VCaP (cell line): ENCODE data around the gene TAOK3.
"Not testable (repeated sequence)": the region's sequence is repeated elsewhere in the genome, so short reads cannot be mapped to it uniquely, and the experiment has no call there.

ENCODE experiments used
- H3K27ac ChIP-seq: fragments of 450-650 bp; 2 replicates; pipeline ENCODE4 v1.5.1; 2017
- CTCF ChIP-seq: fragments of 450-650 bp; conservative IDR thresholded peaks from 2 replicates; pipeline ENCODE4 v1.5.1; 2017; ENCODE audit warnings: mild to moderate bottlenecking, moderate library complexity

Gene TAOK3

GRCh38 chr12:118145113-118145797 lies 227.5 kb downstream of the TAOK3 start:
- H3K27ac ChIP-seq: no peak overlapping the region
- no peak for TF ChIP-seq CTCF

GRCh38 chr12:118144499-118144898 lies 228.2 kb downstream of the TAOK3 start:
- no peak for TF ChIP-seq CTCF
- H3K27ac ChIP-seq: no peak overlapping the region

- no peak for TF ChIP-seq CTCF
- H3K27ac ChIP-seq: no peak overlapping the region
These were observed 231.9 kb downstream of the TAOK3 start for GRCh38 chr12:118140825-118141224.

DNA sequence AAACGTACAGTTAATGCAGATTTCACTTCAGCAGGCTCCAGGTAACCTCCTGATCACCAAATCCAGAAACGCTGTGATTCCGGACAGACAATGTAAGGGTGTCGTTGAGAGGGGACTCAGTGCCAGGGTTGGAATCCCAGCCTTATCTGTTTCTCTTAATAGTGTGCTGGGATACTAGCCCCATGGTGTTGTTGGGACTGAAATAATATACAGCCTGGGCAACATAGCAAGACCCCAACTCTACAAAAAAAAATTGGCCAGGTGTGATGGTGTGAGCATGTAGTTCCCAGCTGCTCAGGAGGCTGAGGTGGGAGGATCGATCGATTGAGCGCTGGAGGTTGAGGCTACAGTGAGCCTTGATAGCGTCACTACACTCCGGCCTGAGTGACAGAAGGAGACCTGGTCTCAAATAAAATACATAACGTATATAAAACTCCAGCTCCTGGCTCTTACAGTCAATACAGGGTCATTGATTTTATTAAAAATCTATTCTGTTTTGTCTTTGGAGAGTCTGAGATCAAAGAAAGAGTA lies 235.5 kb downstream of the TAOK3 start:
- TF ChIP-seq CTCF: no peak
- peak overlapping the region; percentile 97 for H3K27ac ChIP-seq

DNA sequence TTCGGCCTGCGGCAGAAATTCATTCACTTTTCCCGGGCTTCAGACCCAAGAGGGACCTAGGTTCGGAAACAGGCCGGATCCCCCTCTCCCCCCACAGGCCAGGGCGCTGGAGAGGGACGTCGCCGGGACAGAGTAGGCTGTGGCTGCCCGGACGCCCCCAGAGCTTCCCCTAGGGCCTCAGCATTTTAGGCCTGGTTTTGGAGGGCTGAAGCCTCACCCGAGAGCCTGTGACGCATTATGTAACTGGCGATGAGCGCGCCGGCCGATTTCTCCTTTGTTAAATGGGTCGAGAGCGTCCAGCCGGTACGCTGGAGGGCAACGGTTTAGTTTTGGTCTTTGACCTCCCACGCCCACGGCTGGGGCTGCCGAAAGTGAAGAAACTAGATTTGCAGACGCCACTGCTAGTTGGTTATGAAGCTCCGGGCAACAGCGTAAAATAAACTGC lies 236.1 kb downstream of the TAOK3 start:
- TF ChIP-seq CTCF: no peak
- H3K27ac ChIP-seq: peak overlapping the region; percentile 97

DNA sequence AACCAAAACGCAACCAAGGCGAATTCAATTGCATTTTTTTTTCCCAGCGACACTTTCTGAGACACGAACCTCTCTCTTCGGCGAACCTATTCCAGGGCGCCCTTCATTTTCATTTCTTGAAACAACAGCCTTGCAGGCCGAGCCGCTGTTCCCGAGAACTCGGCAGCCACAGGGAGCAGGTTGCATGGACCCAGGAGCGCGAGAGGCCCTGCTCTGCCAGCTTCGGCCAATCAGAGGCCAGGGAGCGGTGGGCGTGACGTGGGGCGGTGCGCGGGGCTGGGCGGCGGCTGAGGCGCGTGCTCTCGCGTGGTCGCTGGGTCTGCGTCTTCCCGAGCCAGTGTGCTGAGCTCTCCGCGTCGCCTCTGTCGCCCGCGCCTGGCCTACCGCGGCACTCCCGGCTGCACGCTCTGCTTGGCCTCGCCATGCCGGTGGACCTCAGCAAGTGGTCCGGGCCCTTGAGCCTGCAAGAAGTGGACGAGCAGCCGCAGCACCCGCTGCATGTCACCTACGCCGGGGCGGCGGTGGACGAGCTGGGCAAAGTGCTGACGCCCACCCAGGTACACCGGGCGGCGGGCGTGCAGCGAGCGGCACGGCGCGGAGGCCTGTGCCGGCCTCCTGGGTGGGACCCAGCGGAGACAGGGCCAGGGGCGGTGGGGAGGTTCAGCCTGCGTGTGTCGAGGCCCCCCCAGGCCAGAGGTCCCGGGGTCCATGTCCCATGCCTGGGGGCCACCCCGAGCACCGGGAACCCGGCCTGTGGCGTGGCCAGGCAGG lies 236.7 kb downstream of the TAOK3 start, which contains the start of gene PEBP1:
TSS of gene PEBP1 (plus strand) at position 337 of the 771 bp plus-strand sequence. CDS start at position 423, 86 bp downstream.
- H3K27ac ChIP-seq: peak within 1 kb of the TSS; percentile 97
- 0 out of 2 replicates have a peak, but pooled peaks have one; percentile 0 for TF ChIP-seq CTCF

- H3K27ac ChIP-seq: not testable (repeated sequence)
These were observed 243.3 kb downstream of the TAOK3 start for GRCh38 chr12:118129436-118129835.
